SK-N-MC (cell line): ENCODE measurements around the gene TMEM106B.

Source experiments
- EZH2 ChIP-seq: fragments of 200-600 bp; sonication (generic); IDR thresholded peaks from one replicate; pipeline ENCODE4 v1.6.1; 2017; ENCODE audit warnings: antibody characterized with exemption
- FOXP2 ChIP-seq: optimal IDR thresholded peaks from 2 replicates; pipeline ENCODE3; 2011; ENCODE audit warnings: mild to moderate bottlenecking, moderate library complexity; ENCODE audit not compliant: insufficient read depth; ENCODE audit errors: extremely low read length, control extremely low read depth
- POLR2AphosphoS5 ChIP-seq: IDR thresholded peaks from 2 replicates; pipeline ENCODE4 v1.6.1; 2012; ENCODE audit warnings: mild to moderate bottlenecking, low read depth, low read length, borderline replicate concordance

GRCh38 chr7:12209221-12209620 lies 1.9 kb upstream of the TMEM106B start:
- TF ChIP-seq POLR2AphosphoS5, result no peak
- TF ChIP-seq EZH2, result no peak
- TF ChIP-seq FOXP2, result no peak
